Esophagus (tissue), 2 donors: ENCODE measurements around the gene SPEF1. TPM values are rescaled to one million over a fixed set of nuclear protein-coding genes. Genes with fewer than 3 reads are reported as not detected.
A peak's percentile ranks its signal among the peaks of the same experiment; 100 is the strongest.

Source experiments
- H3K27ac ChIP-seq, 2 donors: one replicate each; pipeline ENCODE4 v1.5.1; 2013; ENCODE audit warnings: low read depth in 2 of 2, mild to moderate bottlenecking in 2 of 2, inconsistent platforms in 1 of 2, low read length in 1 of 2, moderate library complexity in 1 of 2
- H3K27me3 ChIP-seq, 2 donors: one replicate each; pipeline ENCODE4 v1.6.1; 2013; ENCODE audit warnings: low read length in 2 of 2, control low read depth in 1 of 2, mild to moderate bottlenecking in 1 of 2; ENCODE audit not compliant: insufficient read depth in 2 of 2, control insufficient read depth in 1 of 2
- H3K36me3 ChIP-seq, 2 donors: one replicate each; pipeline ENCODE4 v1.6.1; 2013; ENCODE audit warnings: low read length in 1 of 2; ENCODE audit not compliant: control insufficient read depth in 2 of 2, insufficient read depth in 2 of 2
- H3K4me1 ChIP-seq, 2 donors: one replicate each; pipeline ENCODE4 v1.6.1; 2013; ENCODE audit warnings: low read length in 1 of 2; ENCODE audit not compliant: control insufficient read depth in 2 of 2, insufficient read depth in 2 of 2
- H3K4me3 ChIP-seq, 2 donors: one replicate each; pipeline ENCODE4 v1.5.1; 2013; ENCODE audit warnings: low read length in 2 of 2, mild to moderate bottlenecking in 2 of 2, low read depth in 1 of 2, moderate library complexity in 1 of 2
- H3K9me3 ChIP-seq, 2 donors: one replicate each; pipeline ENCODE4 v1.6.1; 2013; ENCODE audit warnings: mild to moderate bottlenecking in 2 of 2, low read depth in 1 of 2, low read length in 1 of 2, moderate library complexity in 1 of 2; ENCODE audit not compliant: control insufficient read depth in 2 of 2, insufficient read depth in 1 of 2
- whole genome bisulfite sequencing, 2 donors: extraction: QIAGEN DNeasy Blood & Tissue Kit; methylation state at CpG; one replicate each; pipeline ENCODE4 v1.1.7; 2013; 5-methylcytosine and 5-hydroxymethylcytosine counted together
- polyA plus RNA-seq, 2 donors: library from polyadenylated mRNA; stranded (reverse); fragments of 200-250 nt; gene quantifications; one replicate each; pipeline ENCODE4 v1.2.3, GENCODE V29; 2013
- donor health status: healthy with polysubstance abuse.
- donor health status: Bipolar disorder and iron deficiency.

SPEF1 gene
- polyA plus RNA-seq, 2 donors = 0.07 to 0.08 TPM

DNA sequence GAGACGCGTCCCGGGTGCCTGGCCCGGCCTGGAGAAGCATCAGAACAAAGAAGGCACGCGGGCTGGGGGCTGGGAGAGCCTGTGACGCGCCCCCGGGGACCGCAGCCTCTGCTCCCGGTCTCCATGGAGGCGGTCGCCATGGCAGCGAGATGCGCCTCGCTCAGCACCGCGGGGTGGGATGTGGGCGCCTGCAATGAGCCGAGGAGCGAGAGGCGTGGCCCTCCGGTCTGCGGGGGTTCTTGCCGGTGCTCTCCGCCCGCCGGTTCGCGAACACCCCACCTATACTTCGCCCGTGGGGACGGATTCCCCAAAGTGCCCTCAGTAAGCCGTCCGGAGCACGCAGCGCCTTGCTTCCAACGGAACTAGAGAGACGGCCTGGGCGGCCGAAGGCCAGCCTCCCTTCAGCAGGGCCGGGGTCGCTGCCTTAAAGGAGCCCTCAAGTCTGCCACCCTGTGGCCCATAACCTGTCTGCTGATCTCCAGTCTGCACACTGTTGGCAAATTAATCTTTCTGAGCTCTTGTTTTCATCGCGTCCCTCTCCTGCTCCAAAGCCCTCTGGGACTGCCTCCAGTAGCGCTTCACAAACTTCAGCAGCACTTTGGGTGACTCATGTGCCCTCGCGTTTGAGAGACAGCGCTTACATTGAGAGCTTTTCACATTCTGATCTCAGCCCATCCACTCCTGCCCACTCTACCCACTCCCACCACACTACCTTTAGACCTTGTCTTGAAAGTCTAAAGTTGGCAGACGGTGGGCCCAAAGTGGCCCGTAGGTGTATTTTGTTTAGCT, 12.7 kb downstream of the SPEF1 start:
- peak overlapping the region; percentile 61 to 70 for H3K4me3 ChIP-seq
- H3K27me3 ChIP-seq = no peaks in the 10 kb centered on the region
- H3K9me3 ChIP-seq = peaks cover 0 to 2% of the 10 kb centered on the region in 2 donors
- H3K36me3 ChIP-seq = no peaks in the 10 kb centered on the region
- peaks cover 6 to 12% of the 10 kb centered on the region in 2 donors for H3K4me1 ChIP-seq
- H3K27ac ChIP-seq = peak overlapping the region; percentile 83 to 94
- 1% methylated on average over 51 of the region's 51 CpGs for WGBS, 2 donors

DNA sequence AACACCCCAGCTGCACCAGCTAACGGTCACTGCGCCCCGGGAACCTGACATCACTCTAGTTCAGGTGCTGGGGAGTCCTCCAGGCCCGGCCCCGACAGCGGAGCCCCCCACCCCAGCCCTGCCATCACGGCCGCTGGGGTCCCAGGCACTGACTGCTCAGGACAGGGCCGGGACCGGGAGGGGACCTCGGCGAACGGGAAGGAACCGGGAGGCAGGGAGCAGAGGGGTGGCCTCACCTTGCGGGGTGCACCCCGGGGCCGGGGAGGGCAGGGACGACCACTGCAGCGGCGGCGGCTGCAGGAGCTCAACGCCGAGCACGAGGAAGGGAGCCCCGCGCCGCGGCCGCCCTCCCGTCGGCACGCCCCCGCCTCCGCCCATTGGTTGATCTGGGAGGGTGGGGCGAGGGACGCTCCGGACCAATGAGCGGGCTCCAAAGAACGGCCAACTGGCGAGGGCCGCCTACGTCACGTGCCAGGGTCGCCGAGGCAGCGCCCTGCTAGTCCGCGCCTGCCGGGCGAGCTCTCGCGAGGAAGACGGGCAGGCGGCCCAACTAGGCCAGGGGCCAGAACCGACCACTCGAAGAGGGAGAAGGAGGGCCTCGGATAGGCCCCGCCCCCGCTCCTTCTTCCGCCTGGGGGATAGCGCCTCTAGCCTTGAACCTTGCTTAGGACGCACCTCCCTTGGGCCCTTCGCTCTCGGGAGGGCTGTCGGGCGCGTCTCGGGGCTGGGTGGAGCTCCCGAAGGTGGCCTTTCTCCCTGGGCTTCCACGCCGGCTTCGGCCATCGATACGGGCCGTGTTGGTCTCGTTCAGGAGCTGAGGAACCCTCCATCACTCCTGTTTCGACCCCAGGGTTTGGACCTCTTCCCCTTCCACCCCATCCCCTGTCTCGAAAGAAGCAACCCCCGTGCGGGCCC, 13.6 kb downstream of the SPEF1 start, which contains the start of gene ADISSP:
Gene ADISSP, minus strand, starts transcription at position 327 of the 915 bp plus-strand sequence. CDS start 7,653 bp downstream, outside the sequence.
- Histone ChIP-seq H3K4me3 (peak within 1 kb of the TSS; percentile 61 to 70), H3K27me3 (no peaks in the 10 kb centered on the region), H3K36me3 (no peaks in the 10 kb centered on the region), H3K4me1 (peaks cover 6 to 12% of the 10 kb centered on the region in 2 donors), H3K27ac (peak within 1 kb of the TSS; percentile 83 to 94), H3K9me3 (peaks cover 0 to 2% of the 10 kb centered on the region in 2 donors)
- 0 to 1% methylated on average over 66 to 80 of the region's 80 CpGs for WGBS, 2 donors

DNA sequence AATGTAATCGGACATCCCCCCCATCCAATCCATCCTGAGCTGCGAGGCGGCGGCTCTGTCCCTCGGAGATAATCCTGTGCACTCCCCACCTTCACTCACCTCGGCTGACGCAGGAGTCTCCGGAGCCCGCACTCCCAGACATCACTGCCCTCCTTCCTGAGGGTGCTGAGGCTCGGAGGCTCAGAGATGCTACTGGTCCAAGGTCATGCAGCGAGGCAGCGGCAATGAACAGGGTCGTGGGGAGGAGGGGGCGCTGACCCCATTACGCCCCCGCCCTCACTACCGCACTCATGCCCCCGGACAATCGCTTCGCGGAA, 14.2 kb downstream of the SPEF1 start:
- H3K27ac ChIP-seq = peak overlapping the region; percentile 21 to 26
- H3K36me3 ChIP-seq = no peaks in the 10 kb centered on the region
- peak overlapping the region; percentile 61 to 70 for H3K4me3 ChIP-seq
- H3K27me3 ChIP-seq = no peaks in the 10 kb centered on the region
- H3K4me1 ChIP-seq = peaks cover 6 to 12% of the 10 kb centered on the region in 2 donors
- peaks cover 0 to 2% of the 10 kb centered on the region in 2 donors for H3K9me3 ChIP-seq
- 2% methylated on average over 21 of the region's 21 CpGs for WGBS, 2 donors

DNA sequence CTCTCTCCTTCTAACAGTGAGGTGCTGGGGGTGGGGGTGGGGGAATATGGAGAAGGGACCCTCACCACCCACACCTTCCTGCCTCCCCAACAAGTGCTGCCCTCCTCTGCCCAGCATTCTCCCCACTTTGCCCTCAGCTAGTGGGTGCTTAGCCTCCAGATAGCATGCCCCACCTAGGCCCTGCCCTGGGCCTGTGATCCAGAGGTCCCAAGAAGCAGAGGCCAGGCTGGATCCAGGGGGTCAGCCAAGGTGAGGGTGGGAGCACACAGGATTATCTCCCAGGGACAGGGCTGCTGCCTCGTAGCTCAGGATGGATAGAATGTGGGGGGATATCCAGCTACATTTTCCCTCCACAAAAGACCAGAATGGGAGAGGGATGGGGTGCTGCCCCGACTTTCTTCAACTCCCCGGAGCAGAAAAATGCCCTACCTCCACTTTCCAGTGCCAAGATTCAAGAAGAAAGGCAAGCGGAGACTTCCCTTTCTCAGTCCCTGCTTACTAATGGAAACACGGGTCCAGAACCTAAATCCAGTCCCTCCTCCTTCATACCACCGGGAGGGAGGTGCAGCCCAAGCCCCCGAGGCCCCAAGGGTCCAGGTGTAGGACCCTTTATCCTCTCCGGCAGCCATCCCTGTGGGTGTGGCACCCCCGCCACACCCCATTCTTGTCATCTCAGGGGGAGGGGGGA, 14.7 kb downstream of the SPEF1 start:
- Histone ChIP-seq H3K27ac (peak overlapping the region in 1 of 2 donors; percentile 0), H3K9me3 (peaks cover 0 to 2% of the 10 kb centered on the region in 2 donors), H3K4me1 (peaks cover 6 to 12% of the 10 kb centered on the region in 2 donors), H3K27me3 (no peaks in the 10 kb centered on the region), H3K36me3 (peaks cover 0 to under 1% of the 10 kb centered on the region in 2 donors), H3K4me3 (peak overlapping the region; percentile 61 to 70)
- 22 to 28% methylated on average over 9 of the region's 9 CpGs for WGBS, 2 donors

DNA sequence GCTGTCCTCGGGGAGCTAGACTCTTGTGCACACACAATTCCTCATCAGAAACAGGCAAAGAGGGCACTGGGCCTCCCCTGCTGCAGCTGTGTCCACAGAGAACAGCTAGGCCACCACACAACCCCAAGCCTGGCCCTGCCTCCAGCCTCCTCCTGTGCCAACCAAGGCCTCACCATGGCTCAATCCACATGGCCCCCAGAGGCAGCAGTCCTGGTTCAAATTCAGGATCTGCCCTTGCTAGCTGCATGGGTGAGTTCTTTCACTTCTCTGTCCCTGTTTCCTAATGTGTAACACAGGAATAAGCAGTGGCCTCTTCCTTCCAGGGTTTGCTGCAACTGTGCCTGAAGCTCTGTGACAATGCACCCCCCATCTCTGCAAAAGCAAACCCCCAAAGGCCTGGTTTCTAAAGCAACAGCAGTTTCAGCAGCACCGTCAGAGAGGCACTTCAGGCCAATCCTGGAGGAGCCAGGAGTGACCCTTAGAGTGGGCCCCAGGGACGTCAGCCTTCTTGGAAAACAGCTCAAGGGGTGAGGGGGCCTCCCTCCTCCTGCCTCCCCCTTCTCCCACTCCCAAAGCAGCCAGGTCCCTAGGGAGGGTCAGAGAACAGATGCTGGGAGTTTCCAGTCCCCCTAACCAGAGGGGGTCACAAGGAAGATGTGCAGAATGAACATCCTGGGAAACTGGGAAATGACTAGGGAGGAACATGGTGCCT, 15.9 kb downstream of the SPEF1 start:
- Histone ChIP-seq H3K36me3 (peaks cover 0 to 3% of the 10 kb centered on the region in 2 donors), H3K4me3 (no peak overlapping the region), H3K4me1 (peaks cover 6 to 12% of the 10 kb centered on the region in 2 donors), H3K27me3 (no peaks in the 10 kb centered on the region), H3K9me3 (peaks cover 0 to 2% of the 10 kb centered on the region in 2 donors), H3K27ac (peak overlapping the region in 1 of 2 donors; percentile 2)
- 79 to 80% methylated on average over 3 of the region's 3 CpGs for WGBS, 2 donors

DNA sequence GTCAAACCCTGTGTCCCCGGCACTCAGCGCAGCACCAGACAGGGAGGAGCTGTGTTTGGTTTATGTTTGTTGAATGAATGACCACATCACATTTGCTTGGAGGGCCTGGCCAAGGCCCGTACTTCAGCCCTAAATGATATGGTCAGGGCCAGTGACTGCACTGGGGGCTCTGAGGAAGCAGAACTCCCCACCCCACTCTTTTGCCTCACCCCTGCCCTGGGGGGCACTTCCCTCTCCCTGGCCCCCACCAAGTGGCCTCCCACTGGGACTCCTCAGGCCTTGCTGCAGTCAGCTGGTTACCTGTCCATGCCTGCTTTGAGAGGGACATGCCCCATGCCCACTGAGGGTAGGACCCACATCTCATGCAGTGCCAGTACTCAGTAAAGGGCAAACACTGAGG, 16.6 kb downstream of the SPEF1 start:
- Histone ChIP-seq H3K4me3 (no peak overlapping the region), H3K36me3 (peaks cover 0 to 6% of the 10 kb centered on the region in 2 donors), H3K4me1 (peaks cover 6 to 12% of the 10 kb centered on the region in 2 donors), H3K9me3 (peaks cover 0 to 2% of the 10 kb centered on the region in 2 donors), H3K27me3 (no peaks in the 10 kb centered on the region), H3K27ac (peak overlapping the region in 1 of 2 donors; percentile 1)
- 80 to 88% methylated on average over 3 of the region's 3 CpGs for WGBS, 2 donors

DNA sequence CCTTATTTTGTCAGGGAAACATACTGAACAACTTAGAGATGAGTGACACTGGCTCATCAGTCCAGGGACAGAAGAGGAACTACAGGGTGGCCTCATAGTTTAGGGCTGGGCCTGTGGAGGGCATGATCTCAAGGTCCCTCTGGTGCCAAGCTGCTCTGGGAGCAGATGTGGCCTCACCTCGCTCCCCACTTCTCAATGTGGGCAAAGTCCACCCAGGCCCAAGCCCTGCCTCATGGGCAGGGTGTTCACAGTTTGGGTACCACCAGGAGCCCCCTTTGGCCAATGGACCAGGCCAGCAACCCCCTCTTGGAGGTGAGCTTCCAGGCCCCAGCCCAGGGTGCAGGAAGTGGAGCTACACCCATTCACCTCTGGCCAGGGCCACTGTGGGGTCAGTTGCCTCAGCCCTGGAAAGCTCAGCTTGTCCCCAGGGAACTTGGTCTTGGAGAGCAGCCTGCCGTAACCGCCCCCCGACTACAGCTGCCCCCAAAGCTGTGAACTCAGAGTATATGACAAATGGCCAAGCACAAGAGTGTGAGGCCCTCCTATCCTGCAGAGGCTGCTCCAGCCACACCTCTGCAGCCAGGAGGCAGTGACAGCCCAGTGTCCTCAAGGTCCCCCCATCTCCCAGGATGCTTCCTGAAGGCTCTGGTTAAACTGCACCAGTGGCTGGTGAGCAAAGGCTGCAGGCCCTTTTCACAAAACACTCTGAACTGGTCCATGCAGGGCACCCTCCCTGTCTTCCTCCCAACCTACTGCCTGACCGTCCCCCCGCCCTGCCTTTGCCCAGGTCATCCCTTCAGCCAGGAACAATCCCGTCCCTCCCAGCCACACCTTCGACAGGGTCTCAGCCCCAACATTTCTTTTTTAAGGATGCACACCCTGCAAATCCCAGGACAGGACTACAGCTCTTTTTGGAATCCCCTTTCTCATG, 17.3 kb downstream of the SPEF1 start:
- Histone ChIP-seq H3K4me1 (peaks cover 6 to 12% of the 10 kb centered on the region in 2 donors), H3K4me3 (no peak overlapping the region), H3K9me3 (peaks cover 0 to 2% of the 10 kb centered on the region in 2 donors), H3K36me3 (peaks cover 0 to 6% of the 10 kb centered on the region in 2 donors), H3K27ac (peak overlapping the region in 1 of 2 donors; percentile 11), H3K27me3 (no peaks in the 10 kb centered on the region)
- 89% methylated on average over 8 of the region's 8 CpGs for WGBS, 2 donors

DNA sequence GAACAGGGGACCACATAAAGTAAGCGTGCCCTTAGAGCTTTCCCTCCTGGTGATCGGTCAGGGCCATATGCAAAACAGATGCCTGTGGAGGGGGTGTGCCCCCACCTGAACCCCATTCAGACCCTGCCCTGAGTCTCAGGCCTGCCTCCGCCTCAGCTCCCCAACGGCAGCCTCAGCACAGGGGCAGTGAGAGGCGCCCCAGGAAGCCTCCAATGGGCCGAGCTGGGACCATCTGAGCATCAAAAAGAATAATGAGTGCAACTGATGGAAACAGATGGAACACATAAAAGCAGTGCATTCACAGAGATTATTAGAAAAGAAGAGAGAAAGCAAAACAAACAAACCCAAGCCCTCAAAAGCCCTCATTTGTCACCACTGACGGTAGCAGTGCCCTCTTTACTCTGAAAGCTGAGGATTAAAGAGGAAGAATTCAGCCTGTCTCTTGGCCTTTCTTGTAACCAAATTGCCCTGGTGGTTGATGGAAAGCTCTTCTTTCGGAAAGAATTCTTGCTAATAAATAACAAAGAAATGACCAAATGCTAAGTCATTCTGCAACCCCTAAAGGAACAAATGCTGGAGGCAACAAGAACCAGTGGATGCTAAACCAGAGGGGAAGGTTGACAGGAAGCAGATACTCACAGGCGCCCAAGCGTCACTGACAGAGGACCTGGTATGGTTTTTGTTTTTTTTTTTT, 20.4 kb downstream of the SPEF1 start:
- 68 to 74% methylated on average over 10 of the region's 10 CpGs for WGBS, 2 donors
- H3K36me3 ChIP-seq = peaks cover 0 to 10% of the 10 kb centered on the region in 2 donors
- H3K4me1 ChIP-seq = peaks cover 0 to 3% of the 10 kb centered on the region in 2 donors
- H3K4me3 ChIP-seq = no peak overlapping the region
- H3K9me3 ChIP-seq = no peaks in the 10 kb centered on the region
- H3K27me3 ChIP-seq = no peaks in the 10 kb centered on the region
- H3K27ac ChIP-seq = no peak overlapping the region
